ENCODE results near the gene ATP6V1C2. TPM values are rescaled to one million over a fixed set of nuclear protein-coding genes. Genes with fewer than 3 reads are reported as not detected.

Gene ATP6V1C2
- total RNA-seq, 4 donors from 2014 or later, result 2.3 to 17.3 (median 10.6) TPM

GRCh38 chr2:10741139-10741538, 19.7 kb downstream of the ATP6V1C2 start:
- intact Hi-C loops (cut with DNase I), result no loop called here
- no peak overlapping the region for H3K27ac ChIP-seq
- WGBS, 2 donors, result 0 to 38% methylated on average over 1 to 2 of the region's 2 CpGs
- no peaks in the 10 kb centered on the region for H3K4me1 ChIP-seq
- no peaks in the 10 kb centered on the region for H3K9me3 ChIP-seq
- no peaks in the 10 kb centered on the region for H3K36me3 ChIP-seq
- DNase-seq, result no peak
- H3K27me3 ChIP-seq, result peaks cover 0 to 9% (median 0%) of the 10 kb centered on the region in 4 donors
- H3K4me3 ChIP-seq, result no peak overlapping the region
- TF ChIP-seq POLR2A (IDR thresholded peaks at IDR 0.05) (no peak), CTCF (IDR thresholded peaks at IDR 0.05) (no peak)

- H3K27ac ChIP-seq, result no peak overlapping the region
- no peaks in the 10 kb centered on the region for H3K9me3 ChIP-seq
- no peak for DNase-seq
- 18 to 79% methylated on average over 2 to 11 of the region's 11 CpGs for WGBS, 2 donors
- no peaks in the 10 kb centered on the region for H3K4me1 ChIP-seq
- peaks cover 0 to 9% (median 0%) of the 10 kb centered on the region in 4 donors for H3K27me3 ChIP-seq
- intact Hi-C loops (cut with DNase I), result no loop called here
- no peaks in the 10 kb centered on the region for H3K36me3 ChIP-seq
- TF ChIP-seq CTCF (IDR thresholded peaks at IDR 0.05) (no peak), POLR2A (IDR thresholded peaks at IDR 0.05) (no peak)
- no peak overlapping the region for H3K4me3 ChIP-seq
Measured at GRCh38 chr2:10742666-10743065, 21.2 kb downstream of the ATP6V1C2 start.

- Histone ChIP-seq H3K27ac (no peak overlapping the region), H3K4me1 (no peaks in the 10 kb centered on the region), H3K4me3 (no peak overlapping the region), H3K9me3 (no peaks in the 10 kb centered on the region), H3K36me3 (no peaks in the 10 kb centered on the region), H3K27me3 (peaks cover 0 to 29% (median 0%) of the 10 kb centered on the region in 4 donors)
- intact Hi-C loops (cut with DNase I), result no loop called here
- no peak for DNase-seq
- WGBS, 2 donors, result 69 to 78% methylated on average over 6 of the region's 6 CpGs
- no peak for TF ChIP-seq POLR2A (IDR thresholded peaks at IDR 0.05)
- TF ChIP-seq CTCF (IDR thresholded peaks at IDR 0.05), result no peak
Measured at GRCh38 chr2:10750610-10751009, 29.2 kb downstream of the ATP6V1C2 start.

DNA sequence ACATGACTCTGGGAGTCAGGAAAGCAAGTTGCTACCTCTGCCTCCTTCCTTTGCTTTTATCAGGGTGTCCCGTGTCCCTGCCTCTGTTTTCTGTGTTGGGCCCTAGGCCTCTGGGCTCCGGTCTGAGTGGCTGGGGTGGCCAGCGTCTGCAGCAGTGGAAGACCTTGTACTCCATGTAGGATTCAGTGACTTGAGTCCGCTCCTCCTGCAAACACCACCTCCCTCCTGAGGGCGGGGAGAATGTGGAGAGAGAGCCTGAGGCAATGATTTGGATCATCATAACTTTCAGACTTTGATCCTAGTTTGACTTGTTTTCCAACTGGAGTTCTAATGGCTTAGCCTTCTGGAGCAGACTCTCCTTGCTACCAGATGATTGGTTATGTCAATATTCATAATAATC, 30.8 kb downstream of the ATP6V1C2 start:
- H3K27ac ChIP-seq, result no peak overlapping the region
- H3K4me1 ChIP-seq, result no peaks in the 10 kb centered on the region
- WGBS, 2 donors, result 77 to 87% methylated on average over 5 of the region's 5 CpGs
- no peak overlapping the region for H3K4me3 ChIP-seq
- intact Hi-C loops (cut with DNase I), result no loop called here
- DNase-seq, result no peak
- no peaks in the 10 kb centered on the region for H3K9me3 ChIP-seq
- peaks cover 0 to 32% (median 0%) of the 10 kb centered on the region in 4 donors for H3K27me3 ChIP-seq
- H3K36me3 ChIP-seq, result no peaks in the 10 kb centered on the region
- TF ChIP-seq POLR2A (IDR thresholded peaks at IDR 0.05) (no peak), CTCF (IDR thresholded peaks at IDR 0.05) (no peak)

DNA sequence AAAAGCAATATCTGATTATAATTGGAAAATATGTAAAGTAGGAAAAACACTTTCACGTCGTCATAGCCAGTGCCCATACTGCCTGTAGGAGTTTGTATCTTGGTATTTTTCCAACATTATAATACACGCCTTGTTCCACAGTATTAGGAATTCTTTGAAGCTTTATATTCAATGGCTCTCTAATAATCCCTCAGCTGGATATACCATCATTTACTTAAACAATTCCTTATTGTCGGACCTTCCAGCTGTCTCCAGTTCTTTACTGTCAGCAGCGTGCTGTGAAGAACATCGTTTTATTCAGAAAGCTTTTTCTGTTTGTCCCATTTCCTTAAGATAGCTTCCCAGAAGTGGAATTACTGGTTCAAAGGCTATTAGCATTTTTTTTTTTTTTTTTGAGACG, 31.7 kb downstream of the ATP6V1C2 start:
- Histone ChIP-seq H3K9me3 (no peaks in the 10 kb centered on the region), H3K27ac (no peak overlapping the region), H3K36me3 (no peaks in the 10 kb centered on the region), H3K27me3 (peaks cover 0 to 28% (median 0%) of the 10 kb centered on the region in 4 donors), H3K4me3 (no peak overlapping the region), H3K4me1 (no peaks in the 10 kb centered on the region)
- no peak for DNase-seq
- WGBS, 2 donors, result 27 to 29% methylated on average over 7 of the region's 7 CpGs
- intact Hi-C loops (cut with DNase I), result no loop called here
- TF ChIP-seq CTCF (IDR thresholded peaks at IDR 0.05), result no peak
- no peak for TF ChIP-seq POLR2A (IDR thresholded peaks at IDR 0.05)
